GM19025 (cell line): ENCODE measurements around the gene PGBD1.

Source experiments
- ATAC-seq: cut with Tn5 transposase; IDR thresholded peaks from one replicate; pipeline ENCODE4 v1.9.1; 2021; ENCODE audit warnings: mild to moderate bottlenecking, low read depth, moderate library complexity; ENCODE audit not compliant: unreplicated experiment

PGBD1 gene

DNA sequence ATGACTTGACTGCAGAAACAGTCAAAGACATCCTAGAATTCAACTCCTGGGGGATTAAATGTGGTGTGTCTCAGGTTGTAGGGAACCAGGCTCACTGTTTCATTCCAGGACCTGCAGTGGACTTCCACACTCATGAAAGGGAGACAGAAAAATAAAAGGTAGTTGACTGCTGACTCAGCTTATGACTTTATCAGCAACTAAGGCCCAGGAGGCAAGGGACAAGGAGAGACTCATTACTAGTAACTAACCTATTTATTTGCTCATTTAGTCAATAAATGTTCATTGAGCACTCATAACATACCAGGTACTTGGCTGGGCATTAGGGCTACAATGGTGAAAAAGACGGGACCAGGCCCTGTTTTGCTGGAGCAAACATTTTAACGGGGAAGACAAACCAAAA lies 51.7 kb downstream of the PGBD1 start:
- no peak for ATAC-seq

DNA sequence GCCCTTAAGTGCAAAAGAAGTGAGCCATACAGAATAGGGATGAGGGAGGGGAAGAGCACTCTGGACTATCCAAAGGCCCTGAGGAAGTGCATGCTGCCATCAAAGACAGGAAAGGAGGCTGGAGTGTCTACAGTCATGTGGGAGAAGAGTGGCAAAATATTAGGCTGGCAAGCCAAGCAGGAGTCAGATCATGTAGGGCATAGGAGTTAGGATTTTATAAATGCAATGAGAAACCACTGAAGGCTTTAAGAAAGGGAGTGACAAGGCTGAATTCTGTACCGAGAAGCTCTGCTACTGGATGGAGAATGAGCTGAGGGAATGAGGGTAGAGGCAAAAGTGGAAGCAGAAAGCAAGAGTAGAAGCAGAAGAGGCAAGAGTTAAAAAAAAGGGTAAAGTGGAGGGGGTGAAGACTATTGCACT lies 52.2 kb downstream of the PGBD1 start:
- ATAC-seq, result no peak

DNA sequence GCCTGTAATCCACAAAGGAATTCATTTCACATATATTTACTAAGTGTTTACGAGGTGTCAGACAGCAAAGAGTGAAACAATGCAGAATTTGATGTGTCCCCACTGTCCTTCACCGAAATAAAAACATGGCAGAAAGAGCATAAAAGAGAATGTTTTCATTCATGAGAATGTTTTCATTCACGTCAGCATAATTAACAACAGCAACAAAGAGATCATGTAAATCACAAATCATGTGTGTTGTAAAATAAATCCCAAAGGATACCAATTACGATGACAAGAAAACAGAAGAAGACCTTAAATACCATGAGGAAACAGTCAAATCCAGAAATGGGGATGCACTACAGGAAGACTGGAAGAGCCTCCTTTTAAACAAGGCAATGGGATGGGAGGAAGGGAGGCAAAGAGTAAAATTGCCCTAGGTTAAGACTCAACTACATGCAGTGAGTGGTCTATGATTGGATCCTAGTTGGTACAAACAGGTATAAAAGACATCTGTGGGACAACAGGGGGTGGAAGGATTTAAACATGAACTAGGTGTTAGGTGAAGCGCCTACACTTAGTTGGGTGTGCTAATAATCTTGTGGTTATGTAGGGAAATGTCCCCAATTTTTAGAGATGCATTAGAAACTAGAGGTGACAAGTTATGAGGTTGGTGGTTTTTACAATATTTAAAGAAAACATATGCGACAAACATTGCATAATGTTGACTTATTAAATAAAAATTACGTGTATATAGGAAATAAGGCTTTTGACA lies 53.1 kb downstream of the PGBD1 start:
- ATAC-seq, result no peak

DNA sequence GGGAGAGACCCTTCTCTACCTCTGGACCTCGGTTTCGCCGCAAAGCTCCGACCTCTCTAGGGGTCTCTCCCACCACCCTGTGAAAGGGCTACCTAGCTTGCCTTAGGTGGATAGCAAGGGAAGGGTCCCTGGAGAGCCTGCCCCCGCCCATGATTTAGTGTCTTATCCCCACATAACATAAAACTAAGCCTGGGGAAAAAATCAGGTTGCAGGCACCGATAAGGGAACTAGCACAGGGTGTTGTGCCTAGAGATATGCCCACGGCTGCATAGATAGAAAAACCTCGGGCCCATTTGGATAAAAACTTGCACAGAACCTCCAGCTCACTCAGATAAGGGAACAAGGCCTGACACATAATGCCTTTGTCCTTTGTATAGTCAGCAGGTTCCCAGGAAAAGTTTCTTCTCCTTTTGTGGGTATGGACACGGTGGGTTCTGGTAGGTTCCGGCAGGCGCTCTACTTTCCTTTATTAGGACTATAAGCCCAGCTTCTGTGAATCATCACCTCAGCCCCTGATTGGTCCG lies 53.7 kb downstream of the PGBD1 start:
- ATAC-seq, result no peak

DNA sequence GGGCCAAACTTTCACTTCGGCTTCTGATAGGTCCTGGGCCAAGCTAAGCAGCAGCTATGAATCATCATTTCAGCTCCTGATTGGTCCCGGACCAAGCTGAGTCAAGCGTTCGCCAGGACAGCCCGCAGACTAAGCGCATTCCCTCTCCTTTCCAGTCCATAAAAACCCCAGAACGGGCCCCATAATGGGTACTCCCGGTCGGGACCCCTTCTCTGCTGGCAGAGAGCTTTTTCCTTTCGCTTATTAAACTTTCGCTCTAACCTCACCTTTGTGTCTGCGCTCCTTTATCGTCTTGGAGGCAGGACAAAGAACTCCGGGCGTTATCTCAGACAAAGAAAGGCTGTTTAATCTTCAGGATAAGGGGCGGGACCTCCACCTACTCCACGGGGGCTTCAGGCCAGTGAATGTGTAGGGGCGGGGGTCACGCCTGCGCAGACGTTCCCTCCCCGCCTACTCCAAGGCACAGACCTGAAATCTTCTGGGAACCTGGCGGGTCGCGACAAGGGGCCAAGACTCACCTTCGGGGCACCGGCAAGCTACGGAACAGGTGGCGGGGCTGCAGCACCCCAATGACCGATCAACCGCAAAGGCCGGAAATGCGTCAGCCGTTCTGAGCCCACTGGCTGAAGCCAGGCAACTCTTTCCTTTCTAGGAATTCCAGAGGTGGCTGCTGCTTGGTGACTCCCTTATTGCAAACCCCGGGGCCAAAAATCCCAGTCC lies 54.4 kb downstream of the PGBD1 start, which contains the start of gene ZSCAN31:
ZSCAN31 (minus strand) TSS at position 585 of the 720 bp plus-strand sequence. CDS start 6,465 bp downstream, outside the sequence.
- ATAC-seq, result peak; percentile 90

DNA sequence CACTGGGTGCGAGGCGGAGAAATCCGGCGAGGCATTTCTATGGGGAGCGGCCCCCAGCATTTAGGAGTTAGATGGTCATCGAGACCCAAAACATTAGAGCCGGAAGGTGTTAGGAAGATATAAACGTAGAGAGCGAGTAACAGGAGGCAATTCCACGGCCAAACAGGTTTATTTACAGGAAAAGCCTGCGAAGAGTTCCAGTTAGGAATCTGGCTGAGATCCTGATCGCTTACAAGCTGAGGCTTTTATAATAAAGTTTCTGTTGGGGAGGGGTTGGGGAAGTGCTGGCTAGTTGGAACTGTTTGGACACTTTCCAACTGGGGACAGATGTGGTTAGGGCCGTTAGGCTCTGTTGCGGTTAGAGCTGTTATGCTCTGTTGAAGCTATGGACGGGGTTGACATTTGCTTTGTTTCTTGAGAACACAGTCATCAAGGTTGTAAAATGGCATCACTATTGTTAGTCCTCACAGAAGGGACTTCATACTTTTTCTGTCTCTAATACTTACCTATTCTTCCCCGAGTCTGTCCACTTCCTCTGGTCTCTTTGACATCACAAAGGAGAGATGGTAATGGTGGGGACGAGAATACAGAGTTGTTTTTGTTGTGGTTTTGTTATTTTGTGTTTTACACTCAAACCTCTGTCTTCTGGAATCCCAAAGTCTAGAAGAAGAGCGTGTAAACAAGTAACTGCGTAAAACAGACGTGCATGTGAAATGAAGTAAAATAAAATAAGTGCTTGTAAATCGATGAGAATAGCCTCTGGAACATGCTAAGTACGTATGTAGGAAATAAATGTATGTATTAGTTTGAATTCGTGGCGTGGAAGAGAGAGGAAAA lies 55.1 kb downstream of the PGBD1 start:
- no peak for ATAC-seq

DNA sequence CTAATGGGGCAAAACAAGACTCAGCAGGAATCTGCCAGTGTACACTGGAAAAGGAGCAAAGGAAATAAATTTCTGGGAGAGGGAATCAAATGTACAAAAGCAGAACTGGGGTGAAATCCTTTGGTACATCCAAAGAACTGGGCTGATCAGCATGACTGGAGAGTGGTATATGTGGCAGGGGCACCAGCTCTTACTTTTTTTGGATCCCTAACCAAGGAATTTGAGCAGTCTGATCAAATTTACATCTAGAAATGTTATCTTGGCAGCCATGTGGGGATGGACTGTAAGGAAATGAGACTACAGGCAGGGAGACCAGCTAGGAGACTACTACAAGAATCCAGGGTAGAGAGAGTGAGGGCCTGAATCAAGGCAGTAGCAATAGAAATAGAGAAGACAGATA lies 55.7 kb downstream of the PGBD1 start:
- ATAC-seq, result no peak

DNA sequence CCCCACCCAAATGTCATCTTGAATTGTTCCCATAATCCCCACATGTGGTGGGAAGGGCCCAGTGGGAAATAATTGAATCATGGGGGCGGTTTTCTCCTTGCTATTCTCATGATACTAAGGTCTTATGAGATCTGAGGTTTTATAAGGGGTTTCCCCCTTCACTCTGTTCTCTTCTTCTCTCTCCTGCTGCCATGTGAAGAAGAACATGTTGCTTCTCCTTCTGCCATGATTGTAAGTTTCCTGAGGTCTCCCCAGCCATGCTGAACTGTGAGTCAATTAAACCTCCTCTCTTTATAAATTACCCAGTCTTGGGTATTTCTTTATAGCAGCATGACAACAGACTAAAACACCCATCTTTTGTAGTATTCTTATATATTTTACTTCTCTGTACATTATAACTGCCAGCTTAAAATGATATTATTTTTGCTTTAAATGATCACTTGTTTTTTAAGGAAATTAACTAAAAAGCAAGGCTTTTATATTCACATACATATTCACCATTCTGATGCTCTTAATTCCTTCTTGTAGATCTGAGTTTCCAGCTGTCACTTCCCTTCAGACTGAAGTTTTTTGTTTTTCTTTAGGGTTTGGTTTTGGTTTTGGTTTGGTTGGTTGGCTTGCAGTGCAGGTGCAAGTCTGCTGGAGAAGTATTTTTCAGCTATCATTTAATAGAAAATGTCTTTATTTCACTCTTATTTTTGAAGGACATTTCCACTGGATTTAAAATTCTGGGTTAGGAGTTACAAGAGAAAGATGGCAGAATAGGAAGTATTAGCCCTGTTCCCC lies 59.1 kb downstream of the PGBD1 start:
- no peak for ATAC-seq

DNA sequence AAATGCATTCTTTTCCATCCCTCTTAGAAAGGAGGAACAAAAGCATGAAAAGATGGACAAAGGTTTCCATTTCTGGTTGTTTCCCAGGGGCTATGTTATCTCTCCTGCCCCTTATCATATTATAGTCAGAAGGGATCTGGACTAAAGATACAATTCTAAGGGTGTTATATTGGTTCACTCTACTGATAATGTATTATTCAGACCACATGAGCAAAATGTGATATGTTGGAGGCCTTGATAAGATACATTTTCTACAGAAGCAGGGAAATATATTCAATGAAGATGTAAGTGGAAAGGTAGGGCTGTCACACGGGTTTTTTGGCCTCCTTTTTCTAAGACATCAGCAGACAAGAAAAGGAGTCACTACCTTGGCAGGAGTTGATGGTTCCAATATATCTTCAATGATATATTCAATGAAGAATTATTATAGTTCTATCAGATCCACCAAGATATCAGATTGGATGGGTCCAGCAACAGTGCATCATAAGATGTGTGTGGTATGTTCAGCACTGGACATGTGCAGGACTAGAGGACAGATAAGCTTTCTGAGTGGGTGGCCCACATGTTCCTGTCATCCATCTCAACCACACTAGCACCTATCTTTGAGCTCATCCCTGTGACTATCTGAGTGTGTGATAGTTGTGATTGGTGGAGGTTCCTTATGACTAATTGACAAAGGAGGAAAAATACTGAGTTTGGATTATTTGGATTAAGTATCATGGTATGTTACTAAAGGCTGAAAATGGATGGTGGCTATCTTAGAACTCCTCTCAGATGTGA lies 62.7 kb downstream of the PGBD1 start:
- no peak for ATAC-seq

DNA sequence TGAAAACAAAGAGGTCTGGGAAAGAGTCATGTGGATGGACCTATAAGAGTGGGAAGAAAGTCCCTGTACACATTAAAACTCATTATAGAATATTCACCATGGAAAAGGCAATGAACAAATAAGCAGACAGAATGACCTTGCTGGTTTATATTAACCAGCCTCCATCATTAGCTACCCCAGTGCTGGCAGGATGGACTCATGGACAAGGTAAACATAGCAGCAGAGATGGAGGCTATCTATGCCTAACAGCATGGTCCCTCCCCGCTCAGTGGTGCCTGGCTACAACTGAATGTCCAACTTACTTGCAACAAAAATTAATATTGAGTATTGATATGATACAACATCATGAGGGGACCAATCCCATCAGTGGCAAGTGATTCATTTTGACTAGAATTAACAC lies 63.8 kb downstream of the PGBD1 start:
- no peak for ATAC-seq

DNA sequence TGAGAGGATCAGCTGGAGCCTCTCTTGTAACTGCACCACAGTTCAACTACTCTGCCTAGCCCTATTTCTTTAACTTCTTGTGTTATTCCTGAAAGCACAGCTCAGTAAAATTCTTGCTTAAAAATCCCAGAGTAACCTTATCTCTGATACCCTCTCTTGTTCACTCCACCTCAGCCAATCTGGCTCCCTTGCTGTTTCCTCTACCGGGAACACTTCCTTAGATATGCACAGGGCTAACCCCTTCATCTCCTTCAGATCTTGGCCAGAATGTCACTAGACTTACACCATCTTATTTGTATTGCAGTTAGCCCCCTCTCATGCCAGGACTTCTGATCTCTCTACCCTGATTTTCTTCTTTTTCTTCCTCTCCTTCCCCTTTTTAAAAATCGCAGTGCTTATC lies 65.7 kb downstream of the PGBD1 start:
- no peak for ATAC-seq

DNA sequence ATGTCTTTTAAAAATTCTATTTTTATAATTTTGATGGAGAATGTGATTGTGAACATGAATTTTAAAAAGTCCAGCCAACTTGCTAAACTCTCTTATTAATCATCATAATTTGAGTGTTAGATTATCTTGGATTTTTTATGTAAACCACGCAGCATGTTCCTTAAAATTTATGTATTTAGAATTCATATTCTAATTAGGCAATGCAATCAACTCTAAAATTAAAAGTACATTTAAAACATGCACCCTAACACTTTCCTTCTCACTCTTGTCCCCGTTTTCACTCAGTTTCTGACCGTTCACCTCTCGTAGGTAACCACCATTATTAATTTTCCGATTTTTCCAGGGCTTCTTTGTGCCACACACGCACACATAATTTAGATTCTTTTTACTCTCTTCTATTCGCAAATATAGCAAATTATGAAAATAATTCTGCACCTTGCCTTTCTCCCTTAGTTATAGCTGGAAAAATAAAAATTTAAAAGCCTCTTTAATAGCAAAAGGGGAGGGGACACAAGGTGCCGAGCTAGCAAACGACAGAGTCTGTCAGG lies 68.0 kb downstream of the PGBD1 start:
- no peak for ATAC-seq

DNA sequence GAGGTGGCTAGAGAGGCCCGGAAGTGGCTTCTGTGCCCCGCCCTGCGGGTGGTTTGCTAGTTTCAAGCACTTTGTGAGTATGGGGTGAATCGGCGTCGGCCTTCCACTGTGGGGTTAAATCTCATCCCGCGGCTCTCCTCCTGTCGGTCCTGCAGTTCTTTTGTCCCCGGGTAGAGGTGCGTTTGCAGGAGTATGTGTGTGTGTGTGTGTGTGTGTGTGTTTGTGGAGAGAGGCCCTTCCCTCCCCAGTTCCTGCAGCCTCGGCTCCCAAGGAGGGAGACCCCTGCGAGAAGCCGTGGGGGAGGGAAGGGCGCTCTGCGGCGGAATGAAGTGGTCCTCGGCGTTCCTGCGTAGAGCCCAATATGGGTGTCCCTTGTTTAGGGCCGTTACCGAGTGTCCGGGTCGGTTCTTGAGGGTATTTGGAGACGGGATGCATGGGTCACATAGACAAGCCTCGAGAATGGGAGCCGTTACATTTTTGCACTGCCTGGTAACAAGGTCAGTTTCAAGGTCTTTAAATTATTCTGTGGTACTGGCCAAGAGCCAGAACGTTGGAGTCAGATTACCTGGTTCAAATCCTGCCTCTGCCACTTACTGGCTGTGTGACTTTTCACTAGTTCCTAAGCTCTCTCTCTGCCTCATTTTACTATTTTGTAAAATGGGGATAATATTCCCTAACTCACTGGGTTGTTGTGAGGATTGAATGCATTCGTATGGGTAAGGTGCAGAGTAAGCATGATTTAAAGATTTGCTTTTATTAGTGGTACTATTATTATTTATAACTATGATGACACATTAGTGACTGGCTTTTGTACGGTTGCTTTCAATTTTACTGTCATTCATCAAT lies 68.7 kb downstream of the PGBD1 start, which contains the start of gene ZKSCAN3:
ZKSCAN3 (plus strand) TSS at position 56 of the 846 bp plus-strand sequence. CDS start 9,640 bp downstream, outside the sequence.
- ATAC-seq, result peak; percentile 95

DNA sequence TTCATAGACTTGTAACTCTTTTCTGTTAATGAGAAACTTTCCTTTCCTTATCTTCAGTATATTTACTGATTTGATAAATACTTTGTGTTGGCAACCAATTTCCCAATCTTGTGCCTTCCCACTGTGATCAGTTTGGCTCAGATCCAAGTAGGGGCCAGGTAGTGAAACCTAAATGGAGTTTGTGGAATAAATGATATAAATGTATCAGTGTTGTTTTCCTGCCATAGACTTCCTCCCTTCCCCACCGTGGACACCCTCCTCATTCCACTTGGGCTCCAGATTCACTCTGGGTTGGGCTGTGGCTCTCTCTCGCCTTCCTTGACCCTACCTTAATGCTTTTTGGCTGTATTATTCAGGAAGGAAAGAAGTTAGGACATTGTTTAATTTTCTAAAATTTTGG lies 69.7 kb downstream of the PGBD1 start:
- ATAC-seq, result no peak

DNA sequence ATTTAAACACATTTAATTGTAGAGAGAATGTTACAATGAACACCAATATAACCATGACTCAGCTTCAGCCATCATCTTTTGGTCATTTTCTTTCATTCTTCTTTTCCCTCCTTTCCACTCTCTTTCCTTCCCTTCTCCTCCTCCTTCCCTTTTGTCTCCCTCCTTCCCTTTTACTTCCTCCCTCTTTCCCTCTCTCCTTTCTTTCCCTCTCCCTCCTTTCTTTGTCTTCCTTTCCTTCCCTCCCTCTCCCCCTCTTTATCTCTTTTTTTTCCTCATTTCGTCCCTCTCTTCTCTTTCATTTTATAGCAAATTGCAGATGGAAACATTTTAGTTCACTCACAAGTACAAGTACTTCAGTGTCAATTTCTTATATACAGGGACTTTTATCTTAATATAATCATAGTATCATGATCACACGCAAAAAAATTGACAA lies 70.1 kb downstream of the PGBD1 start:
- ATAC-seq, result no peak
